DMS114 treated with DMSO at 0.1 percent for 48 hours (cell line): Measurements from ENCODE around the gene POP7.
"Not testable (repeated sequence)": the region's sequence is repeated elsewhere in the genome, so short reads cannot be mapped to it uniquely, and the experiment has no call there.

ENCODE experiments used
- DNase-seq: peaks from one replicate; lab custom pipeline; 2025; ENCODE audit not compliant: unreplicated experiment; lab: John Stamatoyannopoulos, UW

POP7 gene

DNA sequence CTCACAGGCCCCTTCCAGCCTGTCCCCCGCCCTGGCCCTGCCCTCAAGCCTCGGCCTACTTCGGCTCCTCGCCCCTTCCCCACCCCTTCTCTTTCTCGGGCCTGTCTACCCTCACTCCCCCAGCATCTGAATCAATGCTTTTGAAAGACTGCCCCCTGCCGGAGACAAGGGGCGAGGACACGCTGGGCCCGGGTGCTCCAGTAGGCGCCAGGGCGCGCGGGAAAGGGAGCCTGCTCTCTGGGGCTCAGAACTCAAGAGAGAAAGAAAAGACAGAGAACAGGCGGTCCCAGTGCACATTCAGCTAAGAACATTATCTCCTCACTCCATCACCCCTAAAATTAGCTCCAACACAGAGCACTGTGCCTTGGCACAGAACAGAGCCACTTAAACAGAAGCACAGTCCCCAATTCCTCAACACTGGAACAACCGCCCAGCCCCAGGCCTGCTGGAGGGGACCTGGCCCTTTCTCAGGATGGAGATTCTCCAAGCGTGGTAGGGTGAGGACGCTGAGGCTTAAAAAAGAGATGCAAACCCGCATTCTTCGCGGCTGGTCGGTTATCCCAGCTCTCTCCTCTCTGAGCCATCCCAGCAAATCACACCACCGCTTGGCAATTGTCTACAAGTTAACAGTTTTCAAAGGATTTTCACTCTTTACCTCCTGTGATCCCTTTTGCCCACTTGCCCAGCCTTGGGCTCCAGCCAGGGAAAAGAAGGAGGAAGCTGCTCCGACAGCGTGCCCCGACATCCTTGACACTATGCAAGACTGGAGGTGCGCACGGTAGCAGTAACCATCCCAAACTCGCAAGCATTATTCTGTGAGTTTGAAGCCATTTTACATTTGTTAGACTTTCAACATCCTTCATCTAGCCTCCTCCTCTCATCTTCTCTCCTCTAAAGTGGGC, 14.0 kb upstream of the POP7 start:
- DNase-seq, result peak; percentile 55

DNA sequence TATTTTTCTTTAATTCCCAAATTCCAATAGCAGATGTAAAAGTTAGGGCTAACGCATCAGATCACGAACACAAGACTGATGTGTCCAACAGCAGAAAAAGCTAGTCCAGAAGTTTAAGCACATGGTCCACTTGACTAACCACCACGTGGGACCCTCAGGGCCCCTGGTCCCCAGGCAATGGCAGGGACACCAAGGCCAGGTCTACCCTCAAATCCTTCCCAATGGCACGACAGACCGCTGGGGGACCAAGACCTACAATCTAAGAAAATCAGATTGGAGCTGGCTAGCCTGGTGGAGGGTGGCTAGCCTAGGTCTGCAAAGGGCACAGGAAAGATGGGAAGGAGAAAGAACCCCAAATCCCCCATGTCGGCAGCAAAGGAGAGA, 13.4 kb upstream of the POP7 start:
- DNase-seq, result no peak

DNA sequence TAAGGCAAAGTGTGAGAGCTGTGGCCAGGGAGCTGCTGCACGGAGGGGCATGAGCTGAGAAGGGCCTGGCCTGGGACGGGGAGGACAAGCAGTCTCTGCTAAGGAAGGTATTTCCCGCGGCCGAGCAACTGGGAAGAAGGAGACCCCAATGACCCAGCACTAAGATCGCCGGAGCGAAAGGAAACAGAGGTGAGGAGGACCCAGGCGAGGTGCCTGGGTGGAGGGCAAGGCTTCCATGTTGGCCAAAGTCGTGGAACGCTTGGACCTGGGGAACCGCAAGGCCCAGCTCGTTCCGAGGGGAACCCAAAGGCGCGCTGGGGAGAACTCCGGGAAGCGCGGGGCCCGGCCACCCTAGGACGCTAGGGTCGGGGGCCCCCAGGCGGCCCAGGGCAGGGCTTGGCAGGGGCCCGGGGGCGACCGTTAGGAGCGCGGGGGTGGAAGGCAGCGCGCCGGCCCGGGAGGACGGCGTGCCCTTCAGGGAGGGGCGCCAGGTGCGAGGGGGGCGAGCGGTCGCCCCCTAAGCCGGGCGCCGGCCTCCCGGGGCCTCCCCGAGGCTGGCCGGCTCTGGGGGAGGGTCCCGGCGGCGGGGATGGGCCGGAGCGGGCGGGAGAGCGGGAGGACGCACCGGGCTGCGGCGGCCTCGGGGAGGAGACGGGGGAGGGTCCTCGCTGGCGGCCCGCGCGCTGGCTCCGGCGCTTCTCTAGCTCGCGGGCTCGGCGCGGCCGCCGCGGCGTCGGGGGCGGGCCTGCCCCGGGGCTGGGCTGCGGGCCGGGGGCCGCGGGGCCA, 12.4 kb upstream of the POP7 start:
- no peak for DNase-seq

DNA sequence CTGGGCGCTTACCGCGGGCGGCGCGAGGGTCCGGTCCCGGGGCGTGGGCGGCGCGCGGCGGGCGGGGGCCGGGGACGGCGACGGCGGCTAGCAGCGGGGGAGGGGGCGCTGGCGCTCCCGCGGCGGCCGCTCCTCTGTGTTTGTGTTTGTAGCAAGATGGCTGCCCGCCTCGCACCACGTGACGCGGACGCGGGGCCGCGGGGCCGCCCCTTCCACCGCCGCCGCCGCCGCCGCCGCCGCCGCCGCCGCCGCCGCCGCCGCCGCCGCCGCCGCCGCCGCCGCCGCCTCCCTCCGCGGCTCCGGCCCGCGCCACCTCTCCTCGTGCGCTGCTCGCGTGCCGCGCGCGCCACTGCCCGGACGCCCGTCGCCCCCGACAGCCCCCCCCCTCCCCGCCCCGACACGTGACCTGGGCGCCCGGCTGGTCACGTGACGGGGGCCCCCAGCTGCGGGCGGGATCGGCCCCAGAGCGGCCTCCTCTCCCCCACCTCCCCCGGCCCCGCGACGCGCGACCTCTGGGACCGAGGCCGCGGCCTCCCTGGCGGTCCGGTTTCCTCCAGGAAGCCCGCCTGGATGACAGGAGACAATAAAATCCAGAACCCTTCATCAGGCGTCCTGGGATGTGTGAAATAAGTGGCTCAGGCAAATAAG, 11.7 kb upstream of the POP7 start, which contains the start of gene GIGYF1:
TSS of gene GIGYF1 (minus strand) at position 153 of the 648 bp plus-strand sequence. CDS start 6,012 bp downstream, outside the sequence.
- DNase-seq, result no peak

DNA sequence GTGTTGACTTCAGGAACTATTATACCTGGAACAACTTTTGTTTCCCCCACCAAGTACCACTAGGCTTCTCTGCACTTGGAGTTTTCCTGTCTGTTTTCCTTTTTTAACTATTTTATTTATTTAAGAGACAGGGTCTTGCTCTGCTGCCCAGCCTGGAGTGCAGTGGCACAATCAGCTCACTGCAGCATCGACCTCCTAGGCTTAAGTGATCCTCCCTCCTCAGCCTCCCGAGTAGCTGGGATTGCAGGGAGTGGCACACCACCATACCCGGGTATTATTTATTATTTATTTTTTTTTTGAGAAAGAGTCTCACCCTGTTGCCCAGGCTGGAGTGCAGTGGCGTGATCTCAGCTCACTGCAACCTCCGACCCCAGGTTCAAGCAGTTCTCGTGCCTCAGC, 9.8 kb upstream of the POP7 start:
- DNase-seq, result no peak

DNA sequence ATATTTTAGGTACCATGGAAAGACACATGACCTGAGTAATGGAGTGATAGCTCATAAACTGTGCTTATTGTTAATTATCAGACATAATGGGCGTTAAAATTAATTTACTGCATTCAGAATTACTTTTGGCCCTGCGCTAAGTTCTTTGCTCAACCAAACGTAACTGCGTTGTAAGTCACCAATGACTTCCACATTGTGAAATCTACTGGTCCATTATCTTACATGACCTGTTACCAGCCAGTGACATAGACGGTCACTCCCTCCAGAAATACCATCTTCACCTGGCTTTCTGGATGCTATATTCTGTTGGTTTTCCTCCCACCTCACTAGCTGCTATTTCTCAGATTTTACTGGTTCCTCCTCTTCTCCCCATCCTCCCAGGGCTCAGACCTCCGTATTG, 6.9 kb upstream of the POP7 start:
- no peak for DNase-seq

DNA sequence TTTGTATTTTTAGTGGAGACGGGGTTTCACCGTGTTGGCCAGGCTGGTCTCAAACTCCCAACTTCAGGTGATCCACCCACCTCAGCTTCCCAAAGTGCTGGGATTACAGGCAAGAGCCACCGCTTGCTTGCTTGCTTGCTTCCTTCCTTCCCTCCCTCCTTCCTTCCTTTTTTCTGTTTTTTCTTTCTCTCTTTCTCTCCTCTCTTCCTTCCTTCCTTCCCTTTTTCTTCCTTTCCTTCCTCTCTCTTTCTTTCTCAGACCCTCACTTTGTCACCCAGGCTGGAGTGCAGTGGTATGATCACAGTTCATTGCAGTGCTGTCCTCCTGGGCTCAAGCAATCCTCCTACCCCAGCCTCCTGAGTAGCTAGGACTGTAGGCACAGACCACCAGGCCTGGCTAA, 4.8 kb upstream of the POP7 start:
- DNase-seq, result not testable (repeated sequence)

DNA sequence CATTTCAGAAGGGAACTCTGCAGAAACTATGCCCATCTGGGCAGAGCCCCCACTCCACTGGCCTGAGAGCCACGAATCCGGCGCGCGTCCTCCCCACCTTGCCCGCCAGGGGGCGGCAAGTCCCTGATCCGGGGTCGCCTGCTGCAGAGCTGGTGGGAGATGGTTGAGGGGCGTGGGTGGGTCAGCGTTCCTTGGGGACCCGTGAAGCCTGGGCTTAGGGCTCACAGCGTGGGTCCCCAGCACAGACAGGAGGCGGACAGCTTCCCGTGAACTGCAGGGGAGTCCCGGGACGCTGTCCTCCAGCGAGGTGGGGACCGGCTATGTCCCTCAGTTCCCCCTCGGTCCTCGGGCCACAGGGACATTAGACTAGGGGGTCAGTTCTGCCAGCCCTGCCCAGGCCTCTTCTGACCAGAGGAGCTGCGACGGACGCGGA, 585 bp upstream of the POP7 start:
- DNase-seq, result peak; percentile 47

DNA sequence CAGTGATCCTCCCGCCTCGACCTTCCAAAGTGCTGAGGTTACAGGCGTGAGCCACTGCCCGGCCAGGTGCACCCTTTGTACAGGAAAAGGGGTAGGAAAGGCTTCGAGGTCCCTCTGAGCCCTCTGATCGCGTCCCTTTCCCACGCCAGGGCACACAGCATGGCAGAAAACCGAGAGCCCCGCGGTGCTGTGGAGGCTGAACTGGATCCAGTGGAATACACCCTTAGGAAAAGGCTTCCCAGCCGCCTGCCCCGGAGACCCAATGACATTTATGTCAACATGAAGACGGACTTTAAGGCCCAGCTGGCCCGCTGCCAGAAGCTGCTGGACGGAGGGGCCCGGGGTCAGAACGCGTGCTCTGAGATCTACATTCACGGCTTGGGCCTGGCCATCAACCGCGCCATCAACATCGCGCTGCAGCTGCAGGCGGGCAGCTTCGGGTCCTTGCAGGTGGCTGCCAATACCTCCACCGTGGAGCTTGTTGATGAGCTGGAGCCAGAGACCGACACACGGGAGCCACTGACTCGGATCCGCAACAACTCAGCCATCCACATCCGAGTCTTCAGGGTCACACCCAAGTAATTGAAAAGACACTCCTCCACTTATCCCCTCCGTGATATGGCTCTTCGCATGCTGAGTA, 871 bp downstream of the POP7 start:
- DNase-seq, result no peak

DNA sequence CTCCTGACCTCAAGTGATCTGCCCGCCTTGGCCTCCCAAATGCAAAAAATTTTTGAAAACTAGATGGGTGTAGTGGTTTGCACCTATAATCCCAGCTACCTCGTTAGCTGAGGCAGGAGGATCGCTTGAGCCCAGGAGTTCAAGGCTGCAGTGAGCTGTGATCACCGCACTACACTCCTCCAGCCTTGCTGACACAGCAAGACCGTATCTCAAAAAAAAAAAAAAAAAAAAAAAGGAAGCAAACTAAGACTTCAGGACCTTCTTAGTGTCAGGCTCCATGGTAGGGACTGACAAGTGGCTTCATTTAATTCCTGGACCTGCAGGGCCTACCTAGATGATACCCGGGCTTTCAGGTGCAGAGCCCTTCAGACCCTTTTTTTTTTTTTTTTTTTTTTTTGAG, 2.5 kb downstream of the POP7 start:
- DNase-seq, result no peak

DNA sequence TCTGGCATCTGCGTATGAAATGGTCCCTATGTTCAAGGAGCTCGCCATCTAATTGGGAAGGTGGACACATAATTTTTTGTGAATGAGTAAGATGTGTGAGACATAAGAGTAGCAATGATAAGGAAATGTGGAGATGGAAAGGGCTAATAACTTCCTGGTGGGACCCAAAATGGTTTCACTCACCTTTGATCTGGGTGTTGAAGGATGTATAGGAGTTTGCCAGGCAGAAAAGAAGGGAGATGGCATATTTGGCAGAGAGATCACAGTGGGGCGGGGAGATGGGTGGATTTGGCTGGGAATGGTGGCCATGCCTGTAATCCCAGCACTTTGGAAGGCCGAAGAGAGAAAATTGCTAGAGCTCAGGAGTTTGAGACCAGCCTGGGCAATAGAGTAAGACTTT, 4.5 kb downstream of the POP7 start:
- DNase-seq, result no peak

DNA sequence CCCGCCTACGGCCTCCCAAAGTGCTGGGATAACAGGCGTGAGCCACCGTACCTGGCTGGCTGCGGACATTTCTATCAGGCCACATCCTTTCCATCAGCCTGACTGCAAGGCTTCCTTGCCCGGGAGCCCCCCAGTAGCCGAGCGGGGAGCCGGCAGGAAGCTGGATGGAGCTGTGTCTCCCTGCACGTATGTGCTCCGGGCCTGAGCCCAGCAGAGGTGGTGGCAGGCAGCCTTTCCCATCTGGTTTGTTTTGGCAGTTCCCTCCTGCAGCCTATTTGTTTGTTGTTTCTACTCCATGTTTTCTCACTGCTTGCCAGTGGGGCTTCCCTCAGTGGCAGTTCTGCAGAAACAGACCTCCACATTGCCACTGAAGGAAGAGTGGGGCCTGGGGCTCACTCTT, 5.4 kb downstream of the POP7 start:
- no peak for DNase-seq

DNA sequence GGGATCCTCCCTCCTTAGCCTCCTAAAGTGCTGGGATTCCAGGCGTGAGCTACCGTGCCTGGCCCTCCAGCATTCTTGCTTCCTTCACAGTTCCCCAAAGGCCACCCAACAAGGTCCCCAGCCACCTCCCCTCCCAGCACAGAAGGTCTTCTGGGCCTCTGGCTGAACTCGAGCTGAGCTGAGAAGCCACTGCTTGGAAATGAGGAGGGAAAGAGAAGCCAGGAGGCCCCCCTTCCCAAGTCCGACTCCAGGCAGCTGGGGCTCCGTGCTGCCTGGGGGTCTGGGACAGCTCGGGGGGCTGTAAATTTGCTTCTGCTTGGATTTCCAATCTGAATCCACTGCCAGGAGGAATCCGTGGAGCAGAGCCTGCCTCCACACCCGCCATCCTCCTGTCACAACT, 8.8 kb downstream of the POP7 start:
- DNase-seq, result no peak

DNA sequence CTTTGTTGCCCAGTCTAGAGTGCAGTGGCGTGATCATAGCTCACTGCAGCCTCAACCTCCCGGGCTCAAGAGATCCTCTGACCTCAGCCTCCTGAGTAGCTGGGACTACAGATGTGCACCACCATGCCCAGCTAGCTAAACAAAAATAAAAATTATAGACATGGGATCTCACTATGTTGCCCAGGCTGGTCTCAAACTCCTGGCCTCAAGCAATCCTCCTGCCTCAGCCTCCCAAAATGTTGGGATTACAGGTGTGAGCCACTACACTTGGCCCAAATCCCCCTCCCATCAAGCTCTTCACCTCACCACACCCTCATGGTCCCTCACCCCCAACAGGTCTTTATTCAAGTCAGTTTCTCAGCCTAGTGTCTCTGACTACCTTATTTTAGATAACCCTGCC, 11.2 kb downstream of the POP7 start:
- not testable (repeated sequence) for DNase-seq

DNA sequence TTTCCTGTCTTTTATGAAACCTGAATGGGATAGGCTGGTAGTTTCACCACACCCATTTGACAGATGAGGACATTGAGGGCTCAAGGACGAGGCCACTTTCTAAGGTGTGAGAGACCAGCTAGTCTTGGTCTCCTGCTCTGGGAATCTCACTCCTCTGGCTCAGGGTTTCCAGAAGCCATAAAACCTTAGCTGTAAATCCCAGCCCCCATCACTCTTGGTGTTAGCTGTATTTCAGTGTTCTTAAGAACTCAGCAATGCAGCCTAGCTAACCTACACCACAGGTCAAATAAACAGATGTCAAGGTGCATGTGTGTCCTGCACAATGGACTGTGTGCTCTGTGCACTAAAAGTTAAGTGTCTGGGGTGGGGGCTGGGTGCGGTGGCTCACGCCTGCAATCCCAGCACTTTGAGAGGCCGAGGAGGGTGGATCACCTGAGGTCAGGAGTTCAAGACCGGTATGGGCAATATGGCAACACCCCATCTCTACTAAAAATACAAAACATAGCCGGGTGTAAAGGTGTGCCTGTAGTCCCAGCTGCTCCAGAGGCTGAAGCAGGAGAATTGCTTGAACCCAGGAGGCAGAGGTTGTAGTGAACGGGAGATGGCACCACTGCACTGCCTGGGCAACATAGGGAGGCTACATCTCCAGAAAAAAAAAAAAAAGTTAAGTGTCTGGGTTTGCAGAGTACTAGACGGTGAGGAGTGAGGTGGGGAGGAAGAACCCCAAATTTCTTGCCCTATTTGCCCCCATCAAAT, 13.8 kb downstream of the POP7 start:
- DNase-seq, result peak; percentile 29

DNA sequence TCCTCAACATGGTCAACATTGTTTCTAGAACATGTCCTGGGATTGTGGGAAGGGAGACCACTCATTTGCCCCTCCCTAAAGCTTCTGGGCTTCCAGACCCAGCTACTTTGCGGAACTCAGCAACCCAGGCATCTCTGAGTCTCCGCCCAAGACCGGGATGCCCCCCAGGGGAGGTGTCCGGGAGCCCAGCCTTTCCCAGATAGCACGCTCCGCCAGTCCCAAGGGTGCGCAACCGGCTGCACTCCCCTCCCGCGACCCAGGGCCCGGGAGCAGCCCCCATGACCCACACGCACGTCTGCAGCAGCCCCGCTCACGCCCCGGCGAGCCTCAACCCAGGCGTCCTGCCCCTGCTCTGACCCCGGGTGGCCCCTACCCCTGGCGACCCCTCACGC, 14.4 kb downstream of the POP7 start, which contains the start of gene EPO:
TSS of gene EPO (plus strand) at position 190 of the 392 bp plus-strand sequence. CDS start 513 bp downstream, outside the sequence.
- no peak for DNase-seq

DNA sequence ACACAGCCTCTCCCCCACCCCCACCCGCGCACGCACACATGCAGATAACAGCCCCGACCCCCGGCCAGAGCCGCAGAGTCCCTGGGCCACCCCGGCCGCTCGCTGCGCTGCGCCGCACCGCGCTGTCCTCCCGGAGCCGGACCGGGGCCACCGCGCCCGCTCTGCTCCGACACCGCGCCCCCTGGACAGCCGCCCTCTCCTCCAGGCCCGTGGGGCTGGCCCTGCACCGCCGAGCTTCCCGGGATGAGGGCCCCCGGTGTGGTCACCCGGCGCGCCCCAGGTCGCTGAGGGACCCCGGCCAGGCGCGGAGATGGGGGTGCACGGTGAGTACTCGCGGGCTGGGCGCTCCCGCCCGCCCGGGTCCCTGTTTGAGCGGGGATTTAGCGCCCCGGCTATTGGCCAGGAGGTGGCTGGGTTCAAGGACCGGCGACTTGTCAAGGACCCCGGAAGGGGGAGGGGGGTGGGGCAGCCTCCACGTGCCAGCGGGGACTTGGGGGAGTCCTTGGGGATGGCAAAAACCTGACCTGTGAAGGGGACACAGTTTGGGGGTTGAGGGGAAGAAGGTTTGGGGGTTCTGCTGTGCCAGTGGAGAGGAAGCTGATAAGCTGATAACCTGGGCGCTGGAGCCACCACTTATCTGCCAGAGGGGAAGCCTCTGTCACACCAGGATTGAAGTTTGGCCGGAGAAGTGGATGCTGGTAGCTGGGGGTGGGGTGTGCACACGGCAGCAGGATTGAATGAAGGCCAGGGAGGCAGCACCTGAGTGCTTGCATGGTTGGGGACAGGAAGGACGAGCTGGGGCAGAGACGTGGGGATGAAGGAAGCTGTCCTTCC, 15.0 kb downstream of the POP7 start:
- no peak for DNase-seq

DNA sequence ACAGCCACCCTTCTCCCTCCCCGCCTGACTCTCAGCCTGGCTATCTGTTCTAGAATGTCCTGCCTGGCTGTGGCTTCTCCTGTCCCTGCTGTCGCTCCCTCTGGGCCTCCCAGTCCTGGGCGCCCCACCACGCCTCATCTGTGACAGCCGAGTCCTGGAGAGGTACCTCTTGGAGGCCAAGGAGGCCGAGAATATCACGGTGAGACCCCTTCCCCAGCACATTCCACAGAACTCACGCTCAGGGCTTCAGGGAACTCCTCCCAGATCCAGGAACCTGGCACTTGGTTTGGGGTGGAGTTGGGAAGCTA, 15.5 kb downstream of the POP7 start:
- no peak for DNase-seq

DNA sequence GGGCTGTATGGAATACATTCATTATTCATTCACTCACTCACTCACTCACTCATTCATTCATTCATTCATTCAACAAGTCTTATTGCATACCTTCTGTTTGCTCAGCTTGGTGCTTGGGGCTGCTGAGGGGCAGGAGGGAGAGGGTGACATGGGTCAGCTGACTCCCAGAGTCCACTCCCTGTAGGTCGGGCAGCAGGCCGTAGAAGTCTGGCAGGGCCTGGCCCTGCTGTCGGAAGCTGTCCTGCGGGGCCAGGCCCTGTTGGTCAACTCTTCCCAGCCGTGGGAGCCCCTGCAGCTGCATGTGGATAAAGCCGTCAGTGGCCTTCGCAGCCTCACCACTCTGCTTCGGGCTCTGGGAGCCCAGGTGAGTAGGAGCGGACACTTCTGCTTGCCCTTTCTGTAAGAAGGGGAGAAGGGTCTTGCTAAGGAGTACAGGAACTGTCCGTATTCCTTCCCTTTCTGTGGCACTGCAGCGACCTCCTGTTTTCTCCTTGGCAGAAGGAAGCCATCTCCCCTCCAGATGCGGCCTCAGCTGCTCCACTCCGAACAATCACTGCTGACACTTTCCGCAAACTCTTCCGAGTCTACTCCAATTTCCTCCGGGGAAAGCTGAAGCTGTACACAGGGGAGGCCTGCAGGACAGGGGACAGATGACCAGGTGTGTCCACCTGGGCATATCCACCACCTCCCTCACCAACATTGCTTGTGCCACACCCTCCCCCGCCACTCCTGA, 16.7 kb downstream of the POP7 start:
- DNase-seq, result no peak
